GM11168 (cell line): ENCODE measurements around the gene AQP9.

Source experiments
- in situ Hi-C: fragments of 300-500 bp; cut with MboI; formaldehyde crosslinking; loops from one replicate; pipeline ENCODE4 v1.12.0; 2022; ENCODE audit warnings: low sequenced_read_pairs; ENCODE audit not compliant: unreplicated experiment

The AQP9 gene

GRCh38 chr15:58217460-58217859, 79.3 kb downstream of the AQP9 start:
- in situ Hi-C loops = loop anchor here (25.0 kb wide), 1 partner anchor 1320 kb away; no protein-coding TSS in a partner anchor

GRCh38 chr15:58221591-58222241, 83.5 kb downstream of the AQP9 start:
- in situ Hi-C loops = loop anchor here (25.0 kb wide), 1 partner anchor 1316 kb away; no protein-coding TSS in a partner anchor

GRCh38 chr15:58222679-58223078, 84.5 kb downstream of the AQP9 start:
- in situ Hi-C loops = loop anchor here (25.0 kb wide), 1 partner anchor 1315 kb away; no protein-coding TSS in a partner anchor

GRCh38 chr15:58223432-58223831, 85.3 kb downstream of the AQP9 start:
- in situ Hi-C loops = loop anchor here (25.0 kb wide), 1 partner anchor 1314 kb away; no protein-coding TSS in a partner anchor

GRCh38 chr15:58224068-58224467, 85.9 kb downstream of the AQP9 start:
- in situ Hi-C loops = loop anchor here (25.0 kb wide), 1 partner anchor 1313 kb away; no protein-coding TSS in a partner anchor

- in situ Hi-C loops = no loop called here
Measured at GRCh38 chr15:58227706-58228543, 89.7 kb downstream of the AQP9 start.

- in situ Hi-C loops = no loop called here
Measured at GRCh38 chr15:58228718-58229117, 90.5 kb downstream of the AQP9 start.

GRCh38 chr15:58229297-58229768, 91.2 kb downstream of the AQP9 start:
- in situ Hi-C loops = no loop called here

- in situ Hi-C loops = loop anchor here (10.0 kb wide), 1 partner anchor 522 kb away; no protein-coding TSS in a partner anchor
Measured at GRCh38 chr15:58232281-58233065, 94.3 kb downstream of the AQP9 start.

GRCh38 chr15:58233341-58233740, 95.2 kb downstream of the AQP9 start:
- in situ Hi-C loops = loop anchor here (10.0 kb wide), 1 partner anchor 521 kb away; no protein-coding TSS in a partner anchor
